Panc1 (cell line): ENCODE measurements around the gene GALNT10. TPM values are rescaled to one million over a fixed set of nuclear protein-coding genes. Genes with fewer than 3 reads are reported as not detected.

ENCODE experiments used
- ATAC-seq: fragments of 200-7000 bp; cut with Tn5 transposase; 2 replicates; pipeline ENCODE4 v1.9.1; 2020; ENCODE audit warnings: mild to moderate bottlenecking, moderate library complexity
- BruUV-seq: library from RNA; stranded (reverse); fragments of 400-500 nt; replicated peaks from 2 replicates; lab custom pipeline; 2021; lab: Mats Ljungman, UMichigan
- CTCF ChIA-PET: fragments of 300-600 bp; sonication (Branson Sonifier 250); formaldehyde crosslinking; loops from one replicate; lab custom pipeline; 2022; ENCODE audit warnings: antibody characterized with exemption; lab: Charles Lee
- POLR2A ChIA-PET: fragments of 300-600 bp; sonication (Branson Sonifier 250); formaldehyde crosslinking; loops from one replicate; lab custom pipeline; 2022; ENCODE audit warnings: antibody characterized with exemption; lab: Charles Lee
- DNase-seq: peaks from one replicate; pipeline ENCODE4 v3.0.0-alpha.2; 2010; ENCODE audit warnings: low read depth, low spot score
- H3K27ac ChIP-seq: 2 replicates; pipeline ENCODE4 v1.5.1; 2011; ENCODE audit warnings: mild to moderate bottlenecking, low read length, inconsistent platforms
- H3K27me3 ChIP-seq: fragments of 200-500 bp; sonication (Bioruptor generic); 2 replicates; pipeline ENCODE4 v1.6.0; 2014; ENCODE audit warnings: low read length, inconsistent platforms; ENCODE audit not compliant: control insufficient read depth, insufficient read depth
- H3K36me3 ChIP-seq: fragments of 200-500 bp; sonication (Bioruptor generic); 2 replicates; pipeline ENCODE4 v1.5.1; 2014; ENCODE audit warnings: inconsistent platforms, mild to moderate bottlenecking, low read length, moderate library complexity; ENCODE audit not compliant: control insufficient read depth, insufficient read depth
- H3K4me1 ChIP-seq: 2 replicates; pipeline ENCODE4 v1.5.1; 2011; ENCODE audit warnings: inconsistent platforms, mild to moderate bottlenecking, low read length, moderate library complexity; ENCODE audit not compliant: control insufficient read depth, insufficient read depth
- H3K4me3 ChIP-seq, 2 experiments: 2 replicates each; pipeline ENCODE4 v1.5.1; 2011 to 2012; ENCODE audit warnings: low read depth in 2 of 2, low read length in 2 of 2, mild to moderate bottlenecking in 2 of 2, inconsistent platforms in 1 of 2, moderate library complexity in 1 of 2
- H3K9me3 ChIP-seq: fragments of 200-500 bp; sonication (Bioruptor generic); 2 replicates; pipeline ENCODE4 v1.5.1; 2014; ENCODE audit warnings: low read depth, mild to moderate bottlenecking, inconsistent platforms, low read length, moderate library complexity; ENCODE audit not compliant: control insufficient read depth, insufficient read depth
- POLR2AphosphoS5 ChIP-seq: IDR thresholded peaks from 2 replicates; pipeline ENCODE4 v1.6.1; 2012; ENCODE audit warnings: mild to moderate bottlenecking, low read depth, low read length, moderate library complexity
- REST ChIP-seq, 2 experiments: IDR thresholded peaks; 2 replicates each; pipeline ENCODE4 v1.6.1; 2011 to 2012; ENCODE audit warnings: low read depth in 2 of 2, control low read depth in 1 of 2, low read length in 1 of 2, mild to moderate bottlenecking in 1 of 2, moderate library complexity in 1 of 2; ENCODE audit not compliant: insufficient read depth in 1 of 2
- SIN3A ChIP-seq: IDR thresholded peaks from 2 replicates; pipeline ENCODE4 v1.6.1; 2012; ENCODE audit warnings: low read depth, mild to moderate bottlenecking, low read length, moderate library complexity, borderline replicate concordance; ENCODE audit not compliant: insufficient read depth
- TCF7L2 ChIP-seq: IDR thresholded peaks from 2 replicates; pipeline ENCODE4 v1.6.1; 2011; ENCODE audit warnings: mild to moderate bottlenecking, low read depth, low read length, inconsistent platforms
- in situ Hi-C: cut with HindIII; loops from 2 replicates; pipeline ENCODE4 v1.10.0; 2016; ENCODE audit warnings: low sequenced_read_pairs, low pct_unique_long_range_greater_than_20kb
- intact Hi-C: fragments of 100-400 bp; cut with micrococcal nuclease; formaldehyde crosslinking; loops from one replicate; pipeline ENCODE4 v1.10.0; 2022; ENCODE audit not compliant: unreplicated experiment
- total RNA-seq: library from RNA; stranded (reverse); gene quantifications from one replicate; pipeline ENCODE4 v1.2.1, GENCODE V29; 2021; ENCODE audit not compliant: unreplicated experiment
- TF ChIP-seq, protein P1 (sequence below): fragments of 450-650 bp; IDR thresholded peaks from 2 replicates; pipeline ENCODE4 v1.5.1; 2017; ENCODE audit warnings: mild to moderate bottlenecking

The GALNT10 gene
- total RNA-seq, 1 experiment from 2014 or later: 50.5 TPM

DNA sequence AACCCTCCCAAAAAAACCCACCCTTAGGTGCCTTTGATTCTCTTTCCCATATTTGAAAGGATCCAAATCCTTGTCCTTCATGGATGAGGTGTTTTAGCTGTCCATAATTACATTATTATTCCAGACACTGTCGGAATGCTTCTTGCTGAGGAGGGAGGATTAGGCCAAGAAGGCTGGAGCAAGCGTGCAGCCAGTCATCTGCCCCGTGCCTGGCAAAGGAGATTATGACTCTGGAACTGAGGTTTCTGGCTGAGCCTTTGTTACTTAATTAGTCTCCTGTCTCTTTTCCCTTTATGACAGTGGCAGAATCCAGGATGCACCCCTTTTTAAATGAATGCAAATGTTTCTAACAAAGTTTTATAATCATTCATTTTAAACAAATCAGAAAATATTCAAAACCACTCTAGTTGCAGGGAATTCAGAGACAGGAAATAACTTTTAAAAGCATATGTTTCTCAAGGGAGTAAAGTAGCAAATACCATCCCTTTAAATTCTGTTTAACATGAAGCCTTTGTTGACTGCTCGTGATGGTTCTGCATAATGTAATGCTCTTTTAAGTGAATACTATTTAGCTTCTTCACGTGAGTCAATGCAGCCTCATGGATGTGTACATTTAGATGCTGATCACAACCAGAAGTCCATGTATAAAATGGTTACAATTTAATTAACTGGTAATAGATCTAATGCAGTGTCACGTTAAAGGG, 69.8 kb downstream of the GALNT10 start:
- intact Hi-C loops: no loop called here
- Histone ChIP-seq H3K36me3 (no peaks in the 10 kb centered on the region), H3K4me3 (no peak overlapping the region), H3K27me3 (no peaks in the 10 kb centered on the region), H3K9me3 (no peaks in the 10 kb centered on the region), H3K4me1 (no peaks in the 10 kb centered on the region), H3K27ac (no peak overlapping the region)
- TF ChIP-seq POLR2AphosphoS5 (no peak), REST (IDR thresholded peaks at IDR 0.05; ENCODE audit: insufficient read depth in 1 of 2, low read depth in 2 of 2, low read length in 1 of 2) (no peak)
- no peak for ATAC-seq
- ChIA-PET CTCF (no interaction called here), POLR2A (no interaction called here)
- DNase-seq: no peak
- no TSS peak for BruUV-seq
- in situ Hi-C loops: no loop called here

DNA sequence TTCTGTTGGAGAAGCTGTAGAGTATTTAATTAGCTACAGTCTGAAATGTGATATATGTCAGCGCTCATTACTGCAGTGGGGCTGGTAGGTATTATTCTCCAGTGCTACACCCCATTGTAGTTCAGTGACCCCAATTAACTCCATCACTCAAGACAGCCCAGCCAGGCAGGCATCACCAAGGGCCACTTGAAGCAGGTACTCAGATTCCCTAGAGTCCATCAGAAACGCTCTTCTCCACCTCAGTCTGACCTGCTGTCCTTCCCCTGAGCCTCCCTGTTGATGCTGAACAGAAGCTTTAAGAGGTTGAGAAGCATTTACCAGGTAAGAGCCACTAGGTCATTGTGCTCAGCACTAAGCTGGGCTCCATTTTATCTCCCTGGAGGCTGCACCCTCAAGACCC, 71.8 kb downstream of the GALNT10 start:
- H3K9me3 ChIP-seq: no peaks in the 10 kb centered on the region
- no peak for DNase-seq
- CTCF ChIA-PET: no interaction called here
- H3K4me3 ChIP-seq: no peak overlapping the region
- TF ChIP-seq SIN3A: no peak
- TF ChIP-seq TCF7L2: no peak
- in situ Hi-C loops: no loop called here
- no peak overlapping the region for H3K27ac ChIP-seq
- POLR2A ChIA-PET: no interaction called here
- H3K4me1 ChIP-seq: no peaks in the 10 kb centered on the region
- BruUV-seq: no TSS peak
- intact Hi-C loops: no loop called here
- ATAC-seq: no peak
- no peaks in the 10 kb centered on the region for H3K27me3 ChIP-seq
- H3K36me3 ChIP-seq: no peaks in the 10 kb centered on the region

DNA sequence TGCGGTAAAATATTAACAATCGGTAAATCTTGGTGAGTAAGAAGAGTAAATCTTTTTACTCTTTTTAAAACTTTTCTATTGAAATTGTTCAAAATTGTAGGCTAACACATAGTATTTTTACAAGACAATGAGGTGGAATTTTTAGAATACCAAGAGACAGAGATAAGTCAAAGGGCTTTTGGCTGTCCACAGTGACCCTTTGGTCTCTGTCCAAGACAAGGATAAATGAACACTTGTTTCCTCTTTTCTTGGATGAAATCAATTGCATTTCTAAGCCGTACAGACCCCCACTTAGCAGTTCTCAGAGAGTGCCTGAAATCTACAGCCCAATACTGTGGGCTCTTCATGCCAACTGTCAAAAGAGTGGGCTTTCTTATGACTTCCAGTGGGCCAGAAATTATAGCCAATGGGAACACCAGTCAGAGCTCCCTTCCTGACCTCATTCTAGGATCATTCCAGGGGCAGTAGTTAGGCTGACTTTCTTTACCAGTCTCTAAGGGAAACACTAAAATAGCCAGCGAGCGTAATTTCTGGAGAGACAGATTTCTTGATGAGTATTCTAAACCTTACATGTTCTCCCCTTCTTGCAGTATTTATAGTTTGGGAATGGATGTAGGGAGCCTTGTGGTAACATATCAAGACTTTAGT, 74.1 kb downstream of the GALNT10 start:
- DNase-seq (no peak), ATAC-seq (no peak)
- POLR2A ChIA-PET: no interaction called here

More for the DNA sequence above, 74.1 kb downstream of the GALNT10 start:
- no TSS peak for BruUV-seq
- H3K4me1 ChIP-seq: no peaks in the 10 kb centered on the region
- in situ Hi-C loops (no loop called here), intact Hi-C loops (no loop called here)
- no peak overlapping the region for H3K4me3 ChIP-seq
- TF ChIP-seq SIN3A: no peak
- no peak for TF ChIP-seq TCF7L2
- TF ChIP-seq REST (IDR thresholded peaks at IDR 0.05; ENCODE audit: insufficient read depth in 1 of 2, low read depth in 2 of 2, low read length in 1 of 2): no peak
- TF ChIP-seq, protein P1, sequence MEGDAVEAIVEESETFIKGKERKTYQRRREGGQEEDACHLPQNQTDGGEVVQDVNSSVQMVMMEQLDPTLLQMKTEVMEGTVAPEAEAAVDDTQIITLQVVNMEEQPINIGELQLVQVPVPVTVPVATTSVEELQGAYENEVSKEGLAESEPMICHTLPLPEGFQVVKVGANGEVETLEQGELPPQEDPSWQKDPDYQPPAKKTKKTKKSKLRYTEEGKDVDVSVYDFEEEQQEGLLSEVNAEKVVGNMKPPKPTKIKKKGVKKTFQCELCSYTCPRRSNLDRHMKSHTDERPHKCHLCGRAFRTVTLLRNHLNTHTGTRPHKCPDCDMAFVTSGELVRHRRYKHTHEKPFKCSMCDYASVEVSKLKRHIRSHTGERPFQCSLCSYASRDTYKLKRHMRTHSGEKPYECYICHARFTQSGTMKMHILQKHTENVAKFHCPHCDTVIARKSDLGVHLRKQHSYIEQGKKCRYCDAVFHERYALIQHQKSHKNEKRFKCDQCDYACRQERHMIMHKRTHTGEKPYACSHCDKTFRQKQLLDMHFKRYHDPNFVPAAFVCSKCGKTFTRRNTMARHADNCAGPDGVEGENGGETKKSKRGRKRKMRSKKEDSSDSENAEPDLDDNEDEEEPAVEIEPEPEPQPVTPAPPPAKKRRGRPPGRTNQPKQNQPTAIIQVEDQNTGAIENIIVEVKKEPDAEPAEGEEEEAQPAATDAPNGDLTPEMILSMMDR: no peak
- no peak for TF ChIP-seq POLR2AphosphoS5
- H3K27ac ChIP-seq: no peak overlapping the region
- H3K27me3 ChIP-seq: no peaks in the 10 kb centered on the region
- CTCF ChIA-PET: no interaction called here
- no peaks in the 10 kb centered on the region for H3K9me3 ChIP-seq
- no peaks in the 10 kb centered on the region for H3K36me3 ChIP-seq
